CD8-positive, alpha-beta memory T cell (primary cell): Measurements from ENCODE around the gene AKAP13. TPM values are rescaled to one million over a fixed set of nuclear protein-coding genes. Genes with fewer than 3 reads are reported as not detected.
A peak's percentile ranks its signal among the peaks of the same experiment; 100 is the strongest.

Source experiments
- CTCF ChIA-PET: fragments of 350-600 bp; sonication (Branson Sonifier 250); formaldehyde crosslinking; loops from one replicate; lab custom pipeline; 2021; ENCODE audit warnings: antibody characterized with exemption; lab: Charles Lee
- POLR2A ChIA-PET: fragments of 350-600 bp; sonication (Branson Sonifier 250); formaldehyde crosslinking; loops from one replicate; lab custom pipeline; 2021; ENCODE audit warnings: antibody characterized with exemption; lab: Charles Lee
- DNase-seq, 5 donors: peaks; one replicate each; pipeline versions ENCODE4 v3.0.0 to v3.0.0-alpha.2; 2020 to 2022; ENCODE audit warnings: mixed read lengths in 1 of 5
- H3K27ac ChIP-seq: one replicate; pipeline ENCODE4 v1.7.0; 2013; ENCODE audit warnings: low read depth, mild to moderate bottlenecking, low read length, moderate library complexity
- H3K27me3 ChIP-seq: 2 replicates; pipeline ENCODE4 v1.7.0; 2013; ENCODE audit warnings: low read length, mild to moderate bottlenecking; ENCODE audit not compliant: insufficient read depth, poor library complexity, severe bottlenecking
- H3K36me3 ChIP-seq: 2 replicates; pipeline ENCODE4 v1.7.0; 2013; ENCODE audit warnings: mild to moderate bottlenecking, low read length, moderate library complexity; ENCODE audit not compliant: insufficient read depth
- H3K4me1 ChIP-seq: 2 replicates; pipeline ENCODE4 v1.7.0; 2013; ENCODE audit warnings: mild to moderate bottlenecking, low read length, moderate library complexity; ENCODE audit not compliant: insufficient read depth
- H3K4me3 ChIP-seq: 2 replicates; pipeline ENCODE4 v1.7.0; 2013; ENCODE audit warnings: mild to moderate bottlenecking, low read length
- H3K9me3 ChIP-seq: 2 replicates; pipeline ENCODE4 v1.7.0; 2013; ENCODE audit warnings: mild to moderate bottlenecking, low read length
- H3K27ac Mint-ChIP-seq, 8 donors: one replicate each; pipeline ENCODE4 v1.8.0; 2020 to 2021; ENCODE audit warnings: mixed read lengths in 8 of 8, mild to moderate bottlenecking in 6 of 8, inconsistent platforms in 3 of 8, moderate library complexity in 3 of 8
- H3K27me3 Mint-ChIP-seq, 2 donors: one replicate each; pipeline ENCODE4 v1.8.0; 2020 to 2021; ENCODE audit warnings: mixed read lengths in 2 of 2, mild to moderate bottlenecking in 1 of 2, moderate library complexity in 1 of 2
- H3K36me3 Mint-ChIP-seq, 3 donors: one replicate each; pipeline ENCODE4 v1.8.0; 2020 to 2021; ENCODE audit warnings: mixed read lengths in 3 of 3, inconsistent platforms in 1 of 3, mild to moderate bottlenecking in 1 of 3
- H3K4me1 Mint-ChIP-seq, 3 donors: one replicate each; pipeline ENCODE4 v1.8.0; 2020 to 2021; ENCODE audit warnings: mixed read lengths in 3 of 3, inconsistent platforms in 1 of 3, mild to moderate bottlenecking in 1 of 3
- H3K4me3 Mint-ChIP-seq, 7 donors: one replicate each; pipeline ENCODE4 v1.8.0; 2020 to 2021; ENCODE audit warnings: mixed read lengths in 7 of 7, mild to moderate bottlenecking in 6 of 7, moderate library complexity in 4 of 7, inconsistent platforms in 2 of 7
- H3K9me3 Mint-ChIP-seq, 5 donors: one replicate each; pipeline ENCODE4 v1.8.0; 2020 to 2022; ENCODE audit warnings: mixed read lengths in 5 of 5, mild to moderate bottlenecking in 3 of 5, moderate library complexity in 2 of 5, inconsistent platforms in 1 of 5
- polyA plus RNA-seq: library from polyadenylated mRNA; unstranded; fragments of 300-500 nt; fragmentation: Illumina TruSeq; gene quantifications from one replicate; pipeline ENCODE4 v1.2.3, GENCODE V29; 2021
- total RNA-seq, 2 experiments: library from RNA; stranded (reverse); gene quantifications; one replicate each; pipeline ENCODE4 v1.2.3, GENCODE V29; 2021

The AKAP13 gene
- total and polyA plus RNA-seq, 3 experiments from 2014 or later, result 109 to 234 (median 113) TPM

GRCh38 chr15:85414991-85415390 is 34.6 kb downstream of the AKAP13 start:
- Histone ChIP-seq H3K36me3 (no peaks in the 10 kb centered on the region), H3K27me3 (no peaks in the 10 kb centered on the region), H3K4me1 (peaks cover 20% of the 10 kb centered on the region), H3K4me3 (no peak overlapping the region), H3K9me3 (no peaks in the 10 kb centered on the region), H3K27ac (no peak overlapping the region)
- ChIA-PET POLR2A (interaction anchor here (0.6 kb wide), 1 partner anchor 34 kb away, joined by 13 read pairs; the partner anchor contains the start of gene AKAP13), CTCF (interaction anchor here (1.3 to 6.6 kb wide), 9 partner anchors 9 to 118 kb away, joined by 3 to 79 read pairs (median 10); partner anchors contain the start of gene AKAP13)
- Mint-ChIP-seq H3K27ac (peak overlapping the region; percentile 72 to 88 (median 83)), H3K4me1 (peaks cover 56 to 89% (median 79%) of the 10 kb centered on the region in 3 donors), H3K4me3 (no peak overlapping the region), H3K9me3 (no peaks in the 10 kb centered on the region), H3K27me3 (no peaks in the 10 kb centered on the region), H3K36me3 (peaks cover 0 to 4% (median 4%) of the 10 kb centered on the region in 3 donors)
- no peak for DNase-seq

DNA sequence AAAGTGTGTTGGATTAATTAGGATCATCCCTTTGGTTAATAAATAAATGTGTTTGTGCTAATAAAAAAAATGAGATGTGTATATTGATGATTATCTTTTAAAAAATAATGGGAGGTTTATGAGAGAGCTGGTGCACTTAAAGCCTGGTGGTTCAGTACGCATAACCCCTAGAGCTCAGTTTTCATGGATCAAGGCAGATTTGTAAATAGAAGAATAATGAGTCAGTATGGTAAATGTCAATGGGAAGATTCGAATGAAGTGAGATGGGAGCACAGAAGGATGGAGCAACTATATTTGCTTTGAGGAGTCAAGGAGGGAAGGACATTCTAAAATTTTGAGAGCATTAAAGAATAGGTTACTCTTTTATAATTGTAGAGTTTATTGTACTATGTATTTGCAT is 35.4 kb downstream of the AKAP13 start:
- ChIA-PET POLR2A (interaction anchor here (0.6 to 0.7 kb wide), 3 partner anchors 9 to 85 kb away, joined by 3 to 13 read pairs (median 4); partner anchors contain the start of gene AKAP13), CTCF (interaction anchor here (1.3 to 6.2 kb wide), 5 partner anchors 11 to 119 kb away, joined by 3 to 79 read pairs (median 5); no protein-coding TSS in a partner anchor)
- no peaks in the 10 kb centered on the region for H3K36me3 ChIP-seq
- H3K27ac ChIP-seq, result no peak overlapping the region
- H3K4me3 Mint-ChIP-seq, result no peak overlapping the region
- peaks cover 54 to 88% (median 78%) of the 10 kb centered on the region in 3 donors for H3K4me1 Mint-ChIP-seq
- peaks cover 24% of the 10 kb centered on the region for H3K4me1 ChIP-seq
- H3K27me3 Mint-ChIP-seq, result no peaks in the 10 kb centered on the region
- no peaks in the 10 kb centered on the region for H3K27me3 ChIP-seq
- no peak for DNase-seq
- H3K9me3 ChIP-seq, result no peaks in the 10 kb centered on the region
- H3K4me3 ChIP-seq, result no peak overlapping the region
- peaks cover 0 to 7% (median 4%) of the 10 kb centered on the region in 3 donors for H3K36me3 Mint-ChIP-seq
- peak overlapping the region in 3 of 8 donors; percentile 2 to 21 (median 2) for H3K27ac Mint-ChIP-seq
- H3K9me3 Mint-ChIP-seq, result no peaks in the 10 kb centered on the region

GRCh38 chr15:85417276-85417675 is 36.9 kb downstream of the AKAP13 start:
- peaks cover 62 to 88% (median 84%) of the 10 kb centered on the region in 3 donors for H3K4me1 Mint-ChIP-seq
- CTCF ChIA-PET, result interaction anchor here (1.5 to 1.6 kb wide), 2 partner anchors 87 to 121 kb away, joined by 3 to 5 read pairs; no protein-coding TSS in a partner anchor
- DNase-seq, result no peak

DNA sequence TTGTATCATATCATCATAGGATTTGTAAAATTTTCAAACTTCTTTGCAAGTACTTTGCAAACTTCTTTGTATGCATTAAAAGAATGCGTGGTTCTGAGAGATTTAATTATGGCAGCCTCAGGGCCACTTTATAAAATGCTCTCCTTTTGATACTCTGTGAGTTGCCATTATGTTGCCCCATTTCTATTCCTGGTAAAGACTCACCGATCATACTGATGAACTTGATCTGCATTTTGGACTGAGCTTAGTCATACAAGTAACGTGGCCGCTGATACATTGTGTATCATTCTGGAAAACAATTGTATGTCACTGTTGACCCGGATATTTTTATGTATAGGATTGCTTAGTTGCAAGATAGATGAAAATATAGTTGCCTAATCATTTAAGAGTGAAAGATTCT is 38.8 kb downstream of the AKAP13 start:
- peaks cover 62 to 89% (median 83%) of the 10 kb centered on the region in 3 donors for H3K4me1 Mint-ChIP-seq
- Histone ChIP-seq H3K4me1 (peaks cover 45% of the 10 kb centered on the region), H3K27me3 (no peaks in the 10 kb centered on the region), H3K36me3 (no peaks in the 10 kb centered on the region), H3K4me3 (no peak overlapping the region), H3K9me3 (no peaks in the 10 kb centered on the region), H3K27ac (no peak overlapping the region)
- no peak overlapping the region for H3K27ac Mint-ChIP-seq
- CTCF ChIA-PET, result interaction anchor here (1.1 kb wide), 1 partner anchor 122 kb away, joined by 4 read pairs; no protein-coding TSS in a partner anchor
- H3K27me3 Mint-ChIP-seq, result no peaks in the 10 kb centered on the region
- POLR2A ChIA-PET, result interaction anchor here (1.0 kb wide), 1 partner anchor 88 kb away, joined by 4 read pairs; no protein-coding TSS in a partner anchor
- no peak overlapping the region for H3K4me3 Mint-ChIP-seq
- H3K36me3 Mint-ChIP-seq, result peaks cover 0 to 7% (median 4%) of the 10 kb centered on the region in 3 donors
- no peaks in the 10 kb centered on the region for H3K9me3 Mint-ChIP-seq
- no peak for DNase-seq

More at GRCh38 chr15:85417276-85417675, 36.9 kb downstream of the AKAP13 start:
- no peaks in the 10 kb centered on the region for H3K27me3 Mint-ChIP-seq
- H3K4me1 ChIP-seq, result peaks cover 39% of the 10 kb centered on the region
- H3K27ac Mint-ChIP-seq, result no peak overlapping the region
- peaks cover 0 to 7% (median 4%) of the 10 kb centered on the region in 3 donors for H3K36me3 Mint-ChIP-seq
- no peak overlapping the region for H3K27ac ChIP-seq
- no peaks in the 10 kb centered on the region for H3K36me3 ChIP-seq
- H3K27me3 ChIP-seq, result no peaks in the 10 kb centered on the region
- no peaks in the 10 kb centered on the region for H3K9me3 ChIP-seq
- no peak overlapping the region for H3K4me3 ChIP-seq
- H3K9me3 Mint-ChIP-seq, result no peaks in the 10 kb centered on the region
- no peak overlapping the region for H3K4me3 Mint-ChIP-seq
- POLR2A ChIA-PET, result no interaction called here

DNA sequence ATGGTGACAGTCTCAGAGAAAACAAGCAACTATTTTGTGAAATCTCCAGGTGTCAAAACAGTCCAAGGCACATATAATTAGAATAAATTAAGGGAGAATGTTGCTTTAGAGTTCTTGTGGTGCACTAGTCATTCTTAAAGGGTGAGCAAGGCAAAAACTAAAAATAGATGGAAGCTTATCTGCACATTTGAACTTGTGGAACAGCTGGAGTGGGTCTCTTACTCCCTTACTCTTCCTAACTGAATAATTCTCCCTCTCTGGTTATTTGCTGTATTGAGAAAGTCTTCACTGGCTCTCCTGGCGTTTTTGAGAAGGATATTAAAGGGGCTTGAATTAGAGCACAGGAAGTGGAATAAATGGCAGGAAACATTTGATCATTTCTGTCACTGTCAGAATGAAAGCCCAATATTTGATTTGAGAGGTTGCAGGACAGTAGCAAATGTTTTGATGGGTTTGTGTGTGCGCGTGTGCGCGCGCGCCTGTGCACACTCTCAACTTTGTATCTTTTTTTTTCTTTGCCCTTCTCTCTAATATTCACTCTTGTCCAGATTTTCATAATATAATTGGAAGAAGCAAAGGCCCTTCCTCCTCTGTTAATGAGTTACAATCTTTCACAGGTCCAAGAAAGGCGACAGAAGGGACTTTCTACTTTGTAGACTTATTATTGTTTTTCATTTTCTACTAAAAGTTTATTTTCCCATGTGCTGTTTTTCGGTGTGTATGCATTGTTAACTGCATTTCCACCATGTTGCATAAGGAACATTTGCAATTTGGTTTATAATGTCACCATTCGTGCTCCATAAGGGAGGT is 40.9 kb downstream of the AKAP13 start:
- no peak for DNase-seq
- H3K27me3 ChIP-seq, result no peaks in the 10 kb centered on the region
- Mint-ChIP-seq H3K9me3 (no peaks in the 10 kb centered on the region), H3K4me1 (peaks cover 61 to 86% (median 79%) of the 10 kb centered on the region in 3 donors), H3K4me3 (peak overlapping the region in 2 of 7 donors; percentile 21 to 24), H3K27ac (peak overlapping the region in 2 of 8 donors; percentile 9 to 44), H3K36me3 (peaks cover 0 to 5% (median 0%) of the 10 kb centered on the region in 3 donors), H3K27me3 (no peaks in the 10 kb centered on the region)
- H3K27ac ChIP-seq, result no peak overlapping the region
- H3K4me3 ChIP-seq, result no peak overlapping the region
- no peaks in the 10 kb centered on the region for H3K36me3 ChIP-seq
- ChIA-PET CTCF (no interaction called here), POLR2A (no interaction called here)
- no peaks in the 10 kb centered on the region for H3K9me3 ChIP-seq
- H3K4me1 ChIP-seq, result peaks cover 40% of the 10 kb centered on the region

DNA sequence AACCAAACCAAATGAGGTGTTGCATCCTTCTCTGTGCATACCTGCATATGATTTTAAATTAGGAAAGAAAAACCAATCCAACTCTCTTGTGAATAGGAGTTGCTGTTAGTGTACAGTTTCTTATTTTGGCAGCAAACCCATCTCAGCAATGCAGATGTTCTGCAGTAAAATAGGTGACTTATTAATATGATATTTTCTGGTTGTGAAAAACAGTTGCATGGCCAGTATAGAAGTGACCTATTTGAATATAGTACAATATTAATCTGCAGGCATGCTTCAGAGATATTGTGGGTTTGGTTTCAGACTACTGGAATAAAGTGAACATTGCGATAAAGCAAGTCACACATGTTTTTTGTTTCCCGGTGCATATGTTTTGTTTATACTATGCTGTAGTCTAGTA is 42.2 kb downstream of the AKAP13 start:
- no peak for DNase-seq
- Mint-ChIP-seq H3K36me3 (peaks cover 0 to 7% (median 0%) of the 10 kb centered on the region in 3 donors), H3K27me3 (no peaks in the 10 kb centered on the region), H3K27ac (no peak overlapping the region), H3K4me3 (no peak overlapping the region), H3K9me3 (no peaks in the 10 kb centered on the region), H3K4me1 (peaks cover 62 to 85% (median 77%) of the 10 kb centered on the region in 3 donors)
- CTCF ChIA-PET, result no interaction called here
- Histone ChIP-seq H3K27me3 (no peaks in the 10 kb centered on the region), H3K27ac (no peak overlapping the region), H3K4me1 (peaks cover 40% of the 10 kb centered on the region), H3K36me3 (no peaks in the 10 kb centered on the region), H3K9me3 (no peaks in the 10 kb centered on the region), H3K4me3 (no peak overlapping the region)
- POLR2A ChIA-PET, result no interaction called here

DNA sequence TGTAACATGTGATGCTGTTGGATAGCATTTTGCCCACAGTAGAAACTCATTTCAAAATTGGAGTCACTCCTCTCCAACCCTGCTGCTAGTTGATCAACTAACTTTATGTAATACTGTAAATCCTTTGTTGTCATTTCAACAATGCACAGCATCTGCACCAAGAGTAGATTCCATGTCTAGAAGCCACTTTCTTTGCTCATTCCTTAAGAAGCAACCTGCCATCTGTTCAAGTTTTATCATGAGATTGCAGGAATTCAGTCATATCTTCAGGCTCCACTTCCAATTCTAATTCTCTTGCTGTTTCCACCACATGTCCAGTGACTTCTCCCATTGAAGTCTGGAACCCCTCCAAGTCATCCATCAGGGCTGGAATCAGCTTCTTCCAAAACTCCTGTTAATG is 42.9 kb downstream of the AKAP13 start:
- H3K27me3 Mint-ChIP-seq, result no peaks in the 10 kb centered on the region
- peaks cover 0 to 7% (median 0%) of the 10 kb centered on the region in 3 donors for H3K36me3 Mint-ChIP-seq

More for the DNA sequence above, 42.9 kb downstream of the AKAP13 start:
- no peaks in the 10 kb centered on the region for H3K27me3 ChIP-seq
- no peak overlapping the region for H3K27ac ChIP-seq
- peaks cover 40% of the 10 kb centered on the region for H3K4me1 ChIP-seq
- Mint-ChIP-seq H3K4me1 (peaks cover 63 to 89% (median 80%) of the 10 kb centered on the region in 3 donors), H3K4me3 (peak overlapping the region in 1 of 7 donors; percentile 9), H3K9me3 (no peaks in the 10 kb centered on the region), H3K27ac (peak overlapping the region in 2 of 8 donors; percentile 12 to 78)
- ChIA-PET POLR2A (no interaction called here), CTCF (interaction anchor here (1.8 kb wide), 2 partner anchors 9 to 127 kb away, joined by 3 to 6 read pairs; no protein-coding TSS in a partner anchor)
- H3K4me3 ChIP-seq, result no peak overlapping the region
- no peak for DNase-seq
- H3K9me3 ChIP-seq, result no peaks in the 10 kb centered on the region
- H3K36me3 ChIP-seq, result no peaks in the 10 kb centered on the region
